Fibroblast of skin of back (primary cell): ENCODE data around the gene VPS50.

Source experiments
- DNase-seq: peaks from one replicate; pipeline ENCODE4 v3.0.0-alpha.2; 2013

The VPS50 gene

DNA sequence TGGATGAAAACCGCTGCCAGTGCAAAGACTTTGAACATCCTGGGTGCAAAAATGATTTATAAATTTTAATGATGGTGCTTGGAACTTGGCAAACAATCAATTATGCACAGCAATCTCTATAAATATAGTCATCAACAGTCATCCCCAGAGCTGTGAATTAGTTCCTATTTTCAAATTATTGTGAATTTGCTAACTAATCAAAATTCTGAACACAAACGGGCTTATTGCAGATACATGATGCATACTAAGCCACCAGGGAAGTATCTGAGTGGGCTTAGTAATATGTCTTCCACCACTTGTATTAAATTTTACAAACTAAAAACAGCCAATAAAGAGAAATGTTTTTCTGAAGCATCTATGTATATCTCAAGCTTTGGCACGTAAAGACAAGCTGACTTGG is 177.2 kb downstream of the VPS50 start:
- DNase-seq = no peak
